Kidney tubule cell (primary cell): Measurements from ENCODE around the gene NIPAL3.
A peak's percentile ranks its signal among the peaks of the same experiment; 100 is the strongest.

ENCODE experiments used
- DNase-seq: peaks from one replicate; pipeline ENCODE4 v3.0.0-alpha.2; 2018; ENCODE audit warnings: low spot score

Gene NIPAL3

DNA sequence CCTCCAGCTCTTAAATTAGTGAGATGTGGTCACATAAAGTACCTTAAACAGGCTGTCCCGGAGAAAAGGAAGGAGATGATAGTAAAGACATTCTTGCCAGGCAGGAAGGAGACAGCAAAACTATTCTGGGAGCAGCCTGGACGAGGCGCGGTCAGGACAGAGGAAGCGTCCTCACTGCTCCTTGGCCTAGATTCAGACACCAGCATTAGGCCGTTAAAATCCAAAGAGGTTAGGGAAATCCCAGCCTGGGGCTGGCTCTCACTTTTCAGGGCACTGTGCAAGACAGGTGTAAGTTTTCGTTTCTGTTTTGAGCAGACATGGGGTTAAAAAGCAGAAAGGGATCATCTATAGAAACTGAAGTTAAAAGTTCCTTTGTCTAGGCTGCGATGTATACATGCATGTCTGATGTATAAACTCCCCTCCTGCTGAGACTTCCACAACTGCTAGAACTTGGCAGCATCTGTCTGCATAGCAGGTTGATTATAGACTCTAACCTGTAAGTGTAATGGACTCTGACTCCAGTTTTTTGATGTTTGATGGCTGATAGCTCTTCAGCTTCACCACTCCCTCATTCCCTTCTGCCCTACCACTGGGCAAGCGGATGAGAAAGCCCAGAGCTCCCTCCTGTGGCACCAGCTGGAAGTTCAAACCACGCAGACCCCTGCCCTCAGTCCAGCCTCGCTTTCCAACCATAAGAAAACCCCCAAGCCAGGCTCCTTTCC is 23.6 kb upstream of the NIPAL3 start:
- peak; percentile 68 for DNase-seq

DNA sequence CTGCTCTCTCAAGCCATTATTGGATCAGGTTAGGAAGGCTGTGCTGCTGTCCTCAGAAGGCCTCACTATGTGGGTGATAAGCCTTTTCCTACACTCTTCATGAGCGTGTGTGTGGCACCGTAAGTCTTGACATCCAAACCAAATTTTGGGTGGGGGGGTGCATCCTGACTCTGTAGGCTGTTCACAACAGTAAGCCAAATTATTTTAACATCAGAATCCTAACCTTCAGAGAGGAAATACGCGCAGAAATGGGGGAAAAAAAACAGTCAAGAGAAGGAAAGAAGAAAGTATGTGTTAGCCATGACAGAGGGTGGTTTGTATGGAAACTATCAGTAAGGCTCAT is 23.0 kb upstream of the NIPAL3 start:
- no peak for DNase-seq

DNA sequence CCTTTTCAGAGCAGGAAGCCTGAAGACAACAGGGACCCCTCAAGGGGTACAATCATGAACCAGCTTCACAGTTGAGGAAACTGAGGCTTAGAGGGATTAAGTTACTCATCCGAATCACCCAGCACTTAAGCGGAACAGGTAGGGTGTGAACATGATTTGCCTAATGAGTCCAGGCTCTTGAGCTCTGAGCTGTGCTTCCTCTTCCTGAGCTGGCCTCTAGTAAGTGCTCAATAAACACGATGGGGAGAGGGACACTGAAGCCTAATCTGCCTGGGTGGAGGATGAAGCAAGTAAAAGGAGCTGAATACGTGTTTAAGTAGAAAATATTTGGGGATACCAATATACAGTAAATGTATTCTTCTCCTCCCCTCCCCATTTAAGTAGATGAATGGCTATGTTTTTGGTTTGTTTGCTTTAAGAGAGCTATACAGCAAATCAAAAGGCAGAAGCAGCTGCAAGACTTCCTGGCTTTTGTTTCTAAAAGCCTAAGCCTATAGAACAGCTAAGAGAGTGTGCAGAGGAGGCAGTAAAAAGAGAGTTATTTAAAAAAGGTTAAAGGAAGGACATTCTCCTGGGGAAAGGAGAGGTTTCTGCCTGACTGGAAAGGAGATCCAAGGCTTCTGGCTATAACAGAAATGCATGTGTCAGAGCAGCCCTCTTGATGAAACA is 22.5 kb upstream of the NIPAL3 start:
- DNase-seq = no peak

DNA sequence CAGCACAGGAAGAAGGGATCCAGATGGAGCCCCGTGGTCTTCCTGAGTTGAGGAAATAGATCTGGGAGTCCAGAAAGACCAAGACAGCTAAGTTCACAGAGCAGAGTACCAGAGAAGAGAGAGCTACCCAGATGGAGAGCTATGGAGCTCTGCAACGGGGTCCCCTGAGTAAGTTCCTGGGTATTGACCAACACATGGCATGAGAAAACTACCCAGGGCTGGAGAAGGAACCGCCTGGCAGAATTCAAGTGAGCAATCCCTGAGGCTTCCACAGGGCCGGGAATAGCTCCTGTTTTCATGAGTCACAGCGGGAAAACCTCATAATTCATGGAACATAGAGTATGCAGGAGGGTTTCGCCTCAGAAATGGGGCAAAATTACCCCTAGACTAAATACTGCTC is 21.7 kb upstream of the NIPAL3 start:
- peak; percentile 83 for DNase-seq

DNA sequence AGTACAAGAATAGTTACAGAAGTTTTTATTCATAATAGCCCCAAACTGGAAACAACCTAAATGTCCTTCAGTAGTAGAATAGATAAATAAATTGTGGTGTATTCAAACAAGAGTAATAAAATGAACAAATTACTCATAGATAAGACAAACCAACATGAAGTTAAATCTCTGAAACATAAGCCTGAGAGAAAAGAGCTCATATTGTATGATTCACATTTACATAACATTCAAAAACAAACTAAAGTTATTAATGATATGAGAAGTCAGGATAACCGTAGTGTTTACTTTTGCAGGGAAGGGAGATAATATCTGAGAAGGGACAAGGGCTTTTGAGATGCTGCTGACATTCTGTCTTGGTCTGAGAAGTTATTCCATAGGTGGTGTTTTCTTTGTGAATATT is 15.5 kb upstream of the NIPAL3 start:
- DNase-seq = no peak

DNA sequence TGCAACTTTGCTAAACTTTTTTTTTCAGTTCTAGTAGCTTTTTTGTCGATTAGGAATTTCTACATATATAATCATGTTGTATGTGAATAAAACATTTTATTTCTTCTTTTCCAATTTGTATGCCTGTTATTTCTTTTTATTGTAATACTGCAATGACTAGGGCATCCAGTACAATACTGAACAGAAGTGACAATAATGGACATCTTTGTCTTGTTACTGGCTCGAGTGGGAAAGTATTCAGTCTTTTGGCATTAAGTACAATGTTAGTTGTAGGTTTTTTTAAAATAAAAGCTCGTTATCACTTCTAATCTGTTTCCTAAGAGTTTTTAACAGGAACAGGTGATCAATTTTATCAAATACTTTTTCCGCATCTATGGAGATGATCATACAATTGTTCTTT is 11.8 kb upstream of the NIPAL3 start:
- DNase-seq = no peak

DNA sequence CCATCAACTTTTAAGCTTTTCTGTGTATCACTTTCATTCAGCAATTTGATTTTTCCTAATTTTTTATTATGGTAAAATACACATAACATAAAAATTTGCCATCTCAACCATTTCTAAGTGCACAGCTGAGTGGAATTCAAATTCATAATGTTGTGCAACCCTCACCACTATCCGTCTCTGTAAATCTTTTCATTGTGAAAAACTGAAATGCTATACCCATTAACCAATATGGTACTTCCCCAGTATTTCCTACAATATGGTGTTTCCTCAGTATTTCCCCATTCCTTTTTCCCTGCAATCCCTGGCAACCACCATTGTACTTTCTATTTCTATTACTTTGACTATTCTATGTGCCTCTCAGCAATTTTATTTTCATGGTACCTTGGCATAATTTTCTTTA is 8.8 kb upstream of the NIPAL3 start:
- DNase-seq = no peak

DNA sequence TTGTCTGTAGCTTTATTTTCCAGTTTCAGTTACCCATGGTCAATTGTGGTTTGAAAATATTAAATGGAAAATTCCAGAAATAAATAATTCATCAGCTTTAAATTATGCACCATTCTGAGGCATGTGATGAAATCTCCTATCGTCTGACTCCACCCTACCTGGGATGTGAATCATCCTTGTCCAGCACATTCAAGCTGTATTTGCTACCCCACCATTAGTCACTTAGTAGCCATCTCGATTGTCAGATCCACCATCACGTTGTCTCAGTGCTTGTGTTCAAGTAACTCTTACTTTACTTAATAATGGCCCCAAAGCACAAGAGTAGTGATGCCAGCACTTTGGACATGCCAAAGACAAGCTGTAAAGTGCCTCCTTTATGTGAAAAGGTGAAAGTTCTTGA is 6.1 kb upstream of the NIPAL3 start:
- peak; percentile 86 for DNase-seq

DNA sequence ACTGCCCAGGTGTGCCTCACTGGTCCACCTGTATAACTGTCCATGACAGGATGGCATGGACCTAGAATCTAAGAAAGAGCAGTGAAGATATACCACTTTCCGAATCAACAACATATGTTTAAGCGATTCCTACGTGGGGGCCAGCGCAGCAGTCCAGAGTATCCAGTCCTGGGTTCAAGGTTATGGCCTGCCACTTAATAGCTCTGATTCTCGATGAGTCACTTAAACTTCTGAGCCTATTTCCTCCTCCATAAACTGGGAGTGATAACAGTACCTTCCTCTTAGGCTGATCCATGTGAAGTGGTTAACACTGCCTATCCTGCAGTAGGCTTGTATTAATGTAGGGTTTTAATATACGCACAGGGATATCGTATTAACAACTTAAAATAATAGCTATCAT is 4.9 kb upstream of the NIPAL3 start:
- peak; percentile 36 for DNase-seq

DNA sequence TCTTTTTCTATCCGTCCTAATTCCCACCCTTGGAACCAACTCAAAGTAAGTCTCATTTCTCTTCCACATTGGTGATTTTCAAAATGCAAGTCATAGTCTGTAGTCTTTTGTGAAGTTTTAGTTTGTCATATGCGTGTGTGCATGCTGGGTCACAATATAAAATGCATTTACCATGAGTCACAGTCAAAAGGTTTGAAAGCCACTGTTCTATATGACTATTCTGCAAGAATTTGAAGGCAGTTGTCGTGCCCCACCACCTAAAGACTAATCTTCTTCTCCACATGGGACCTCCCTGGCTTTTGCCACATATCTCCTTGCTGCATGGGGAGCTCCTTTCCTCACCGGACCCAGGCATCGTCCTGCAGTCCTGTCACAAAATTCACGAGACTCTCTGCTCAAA is 3.6 kb upstream of the NIPAL3 start:
- DNase-seq = peak; percentile 71

DNA sequence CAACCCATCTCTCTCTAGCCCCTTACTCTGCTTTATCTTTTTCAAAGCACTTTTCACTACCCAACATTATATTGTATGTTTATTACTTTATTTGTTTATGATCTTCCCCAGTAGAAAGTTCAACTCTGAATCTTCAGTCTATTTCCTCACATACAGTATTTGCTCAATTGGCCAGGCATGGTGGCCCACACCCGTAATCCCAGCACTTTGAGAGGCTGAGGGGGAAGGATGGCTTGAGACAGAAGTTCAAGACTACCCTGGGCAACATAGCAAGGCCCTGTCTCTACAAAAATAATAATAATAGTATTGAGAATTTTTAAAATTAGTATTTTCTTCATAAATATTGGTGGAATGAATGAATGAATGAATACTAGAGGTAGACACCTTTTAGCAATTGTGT is 3.2 kb upstream of the NIPAL3 start:
- DNase-seq = no peak

DNA sequence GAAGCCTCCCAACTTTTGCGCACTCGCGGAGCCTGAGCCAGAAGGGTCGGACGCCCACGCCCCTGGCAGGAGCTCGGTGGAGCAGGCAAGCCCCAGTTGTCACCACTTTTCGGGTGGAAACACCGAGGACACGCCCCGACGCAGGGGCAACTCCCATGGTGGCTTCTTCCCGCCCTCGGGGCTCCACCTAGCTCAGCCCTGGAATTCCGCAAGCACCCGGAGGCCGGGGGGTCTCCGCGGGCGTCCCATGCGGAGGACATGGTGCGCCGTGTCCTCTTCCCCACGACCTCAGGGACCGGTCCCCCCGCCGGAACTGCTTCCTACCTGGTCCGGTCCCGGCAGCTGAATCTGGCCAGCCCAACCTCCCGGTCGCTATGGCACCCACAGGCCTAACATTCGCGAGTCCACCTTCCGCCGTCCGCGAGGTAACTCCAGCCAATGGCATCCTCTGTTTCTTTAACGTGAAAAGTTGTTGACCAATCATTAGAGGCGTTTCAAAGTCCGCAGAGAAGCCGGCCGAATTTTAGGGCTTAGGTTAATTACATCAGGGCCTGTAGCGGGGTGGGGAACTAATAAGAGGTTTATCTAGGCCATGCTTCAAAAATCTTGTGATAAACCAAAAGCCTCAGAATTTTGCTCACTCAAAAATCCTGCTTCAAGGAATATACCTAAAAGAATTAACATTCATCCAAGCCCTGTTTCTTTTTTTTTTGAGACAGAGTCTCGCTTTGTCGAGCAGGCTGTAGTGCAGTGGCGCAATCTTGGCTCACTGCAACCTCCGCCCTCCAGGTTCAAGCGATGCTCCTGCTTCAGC is 2.0 kb upstream of the NIPAL3 start, which contains the start of gene STPG1:
Gene STPG1, minus strand, starts transcription at position 433 of the 814 bp plus-strand sequence. CDS start 12,394 bp downstream, outside the sequence.
- peak; percentile 94 for DNase-seq

DNA sequence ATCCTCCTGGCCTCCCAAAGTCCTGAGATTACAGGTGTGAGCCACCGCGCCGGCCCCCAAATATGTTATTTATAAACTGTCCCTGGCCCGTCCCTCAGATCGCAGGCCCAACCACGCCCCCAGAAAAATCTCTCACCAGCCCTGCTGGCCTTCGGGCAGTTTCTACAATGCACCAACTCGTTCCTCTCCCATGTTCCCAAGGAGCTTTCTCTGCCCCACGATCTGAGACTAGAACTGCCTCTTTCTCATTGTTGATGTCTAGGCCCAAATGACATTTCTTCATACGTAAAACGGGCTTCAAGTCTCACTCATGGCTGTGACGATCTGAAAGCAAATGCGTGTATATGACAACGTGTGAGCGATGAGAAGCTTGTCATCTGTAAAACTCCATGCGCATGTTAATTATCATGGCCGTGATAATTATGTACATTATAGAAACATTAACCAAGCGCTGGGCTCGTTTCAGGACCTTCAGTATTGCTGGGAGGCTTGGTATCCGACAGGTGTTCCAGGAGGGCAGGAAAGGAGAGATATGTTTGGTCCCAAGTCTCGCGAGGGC is 748 bp upstream of the NIPAL3 start:
- DNase-seq = no peak

DNA sequence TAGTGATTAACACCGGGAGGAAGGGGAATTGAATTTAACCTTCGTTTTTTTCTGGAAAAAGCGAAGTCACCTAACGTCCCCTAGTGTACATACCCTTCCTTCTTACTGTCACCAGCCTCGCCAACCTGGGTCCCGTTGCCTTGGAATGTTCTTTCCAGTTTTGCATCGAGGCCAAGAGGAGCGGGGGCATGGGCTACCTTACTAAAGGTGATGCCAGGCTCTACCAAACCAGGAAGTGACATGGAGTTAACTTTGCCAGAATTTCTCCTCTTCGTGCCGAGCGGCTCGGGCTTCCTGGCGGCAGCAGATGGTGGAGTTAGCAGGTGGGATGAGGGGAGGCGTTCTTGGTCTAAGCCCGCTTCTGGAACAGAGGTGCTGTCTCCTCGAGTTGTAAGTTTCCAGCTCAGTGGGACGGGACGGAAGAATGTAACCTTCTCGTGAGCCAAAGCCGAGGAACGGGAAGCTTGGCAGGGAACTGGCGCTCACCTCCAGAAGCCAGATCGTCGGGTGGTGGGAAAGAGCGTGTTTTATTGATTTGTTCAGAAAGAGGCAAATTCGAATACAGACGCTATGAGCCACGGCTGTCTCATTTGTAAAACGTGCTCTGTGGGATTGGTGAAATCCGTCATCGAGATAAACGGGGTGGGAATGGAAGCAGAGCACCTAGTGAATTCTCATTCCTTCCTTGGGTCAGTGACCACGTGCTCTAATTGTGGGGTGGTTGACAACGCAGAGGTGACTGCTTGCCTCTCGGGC is 486 bp downstream of the NIPAL3 start:
- peak; percentile 51 for DNase-seq

DNA sequence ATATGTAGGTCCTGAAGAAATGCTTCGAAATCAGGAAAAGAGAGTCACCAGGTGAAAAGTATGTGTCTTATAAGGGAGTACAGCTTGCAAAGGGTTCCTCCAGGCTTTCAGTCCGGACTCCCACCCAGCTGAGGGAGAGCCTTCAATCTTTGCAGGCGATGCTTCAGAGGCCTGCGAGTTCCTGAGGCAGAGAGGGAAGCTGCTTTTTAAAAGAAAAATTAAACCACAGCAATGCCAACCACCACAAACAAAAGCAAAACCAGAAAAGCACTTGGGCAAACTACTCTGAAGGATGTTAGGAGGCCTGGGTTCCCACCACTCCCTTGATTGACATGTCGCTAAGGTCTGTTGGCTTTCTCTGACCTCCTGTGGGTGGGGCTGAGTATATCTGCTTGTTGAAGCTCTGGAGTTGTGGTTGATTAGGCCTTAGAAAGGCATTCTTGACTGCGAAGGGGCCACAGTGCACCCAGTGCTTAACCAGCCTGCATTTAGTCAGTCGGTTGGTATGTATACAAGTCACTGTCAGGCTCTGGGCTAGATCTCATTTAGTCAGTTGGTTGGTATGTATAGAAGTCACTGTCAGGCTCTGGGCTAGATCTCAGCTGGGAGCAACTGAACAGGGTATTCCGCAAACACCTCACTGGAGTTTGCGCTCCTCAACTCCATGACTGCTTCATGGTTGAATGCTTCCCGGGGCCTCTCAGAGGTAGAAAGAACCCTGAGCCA is 1.2 kb downstream of the NIPAL3 start:
- peak; percentile 99 for DNase-seq

DNA sequence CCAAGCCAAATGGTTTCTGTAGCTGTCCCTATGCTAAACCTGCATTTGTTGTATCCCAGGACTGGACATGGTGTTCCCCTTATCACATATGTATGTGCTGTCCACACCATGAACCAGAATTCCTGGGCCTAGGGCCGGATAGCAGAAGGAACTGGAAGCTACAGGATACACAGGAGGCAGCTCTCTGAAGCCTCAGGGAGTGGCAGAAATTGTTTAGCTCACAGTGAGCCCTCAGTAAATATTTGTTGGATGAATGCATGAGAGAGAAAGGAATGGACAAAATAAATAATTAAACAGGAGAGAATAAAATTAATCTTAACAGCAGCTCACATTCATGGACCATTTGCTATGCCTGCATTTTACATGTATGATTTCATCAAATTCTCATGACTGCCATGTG is 2.1 kb downstream of the NIPAL3 start:
- peak; percentile 78 for DNase-seq

DNA sequence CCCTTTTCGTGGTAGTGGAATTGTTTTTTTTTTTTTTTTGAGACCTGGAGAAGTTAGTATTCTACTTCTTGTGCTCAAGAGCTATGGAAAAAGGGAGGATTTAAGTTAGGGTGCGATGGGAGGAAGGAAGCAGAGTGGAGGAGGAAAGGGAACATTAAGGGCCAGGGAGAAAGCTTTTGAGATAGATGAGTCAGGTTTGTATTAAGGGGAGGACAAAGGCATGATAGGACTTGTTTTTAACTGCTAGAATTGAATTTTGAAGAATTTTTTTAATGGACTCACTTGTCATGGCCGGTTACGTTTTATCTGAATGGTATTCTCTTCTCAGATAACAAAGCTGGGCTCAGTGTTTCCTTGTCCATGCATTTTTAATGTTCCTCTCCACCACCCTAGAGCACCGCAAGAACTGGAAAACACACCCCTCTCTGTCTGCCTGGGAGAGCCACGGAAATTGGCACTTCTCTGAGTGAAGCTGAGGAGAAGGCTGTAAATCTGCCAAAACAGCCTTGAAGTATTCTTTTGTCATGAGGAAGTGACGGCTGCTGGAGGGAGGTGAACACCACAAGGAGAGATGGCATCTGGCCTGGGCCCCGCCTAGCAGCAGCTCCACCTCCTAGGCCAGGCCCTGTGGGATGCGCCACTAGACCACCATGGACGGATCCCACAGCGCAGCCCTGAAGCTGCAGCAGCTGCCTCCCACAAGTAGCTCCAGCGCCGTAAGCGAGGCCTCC is 3.5 kb downstream of the NIPAL3 start:
- peak; percentile 60 for DNase-seq

DNA sequence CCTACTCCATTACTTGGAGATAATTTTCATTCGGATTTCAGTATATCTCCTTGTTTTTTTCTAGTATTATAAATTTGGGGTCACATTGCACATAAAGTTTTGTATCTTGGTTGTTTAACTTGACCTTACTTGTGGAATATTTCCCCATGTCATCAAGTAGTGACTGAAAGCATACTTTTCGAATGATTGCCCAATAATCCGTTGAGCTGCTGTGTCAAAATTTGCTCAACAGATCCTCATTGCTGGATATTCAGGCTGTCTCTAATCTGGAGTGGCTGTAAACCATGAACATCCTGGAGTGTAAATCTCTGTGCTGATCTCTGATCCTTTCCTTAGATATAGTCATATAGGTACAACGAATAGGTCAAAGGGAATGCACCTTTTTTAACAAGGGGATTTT is 4.9 kb downstream of the NIPAL3 start:
- DNase-seq = no peak

DNA sequence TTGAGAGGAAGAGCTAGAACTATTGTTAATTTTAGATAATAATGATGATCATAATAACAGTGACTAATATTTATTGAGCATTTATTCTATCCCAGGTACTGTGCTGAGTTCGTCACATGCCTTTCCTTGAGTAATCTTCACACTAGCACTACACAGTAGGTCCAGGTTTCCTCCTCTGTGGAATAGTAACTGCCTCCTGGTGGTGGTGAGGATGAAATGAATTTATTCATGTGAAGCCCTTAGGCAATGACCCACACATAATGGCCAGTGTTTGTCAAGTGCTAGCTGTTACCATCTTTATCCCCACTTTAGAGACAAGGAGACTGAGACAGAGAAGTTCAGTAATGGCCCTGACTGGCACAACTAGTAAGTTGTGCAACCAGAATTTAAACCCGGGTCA is 5.9 kb downstream of the NIPAL3 start:
- DNase-seq = no peak

DNA sequence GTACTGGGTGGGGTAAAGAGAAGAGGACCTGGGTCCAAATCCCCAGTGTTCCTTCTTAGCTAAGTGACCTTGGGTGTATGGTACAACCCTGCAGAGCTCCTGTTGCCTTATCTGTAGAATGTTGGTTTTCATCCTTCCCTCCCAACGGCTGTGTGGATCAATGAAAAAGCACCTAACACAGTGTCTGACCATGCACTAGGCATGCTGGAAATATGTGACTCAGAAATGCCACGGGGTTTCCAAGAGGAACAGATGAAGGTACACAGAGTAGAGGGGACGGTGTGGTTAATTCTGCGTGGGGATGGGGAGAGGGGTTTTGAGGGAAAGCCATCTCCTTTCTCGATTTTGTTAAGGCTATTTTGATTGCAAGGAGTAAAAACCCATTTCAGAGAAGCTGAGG is 8.6 kb downstream of the NIPAL3 start:
- DNase-seq = no peak

DNA sequence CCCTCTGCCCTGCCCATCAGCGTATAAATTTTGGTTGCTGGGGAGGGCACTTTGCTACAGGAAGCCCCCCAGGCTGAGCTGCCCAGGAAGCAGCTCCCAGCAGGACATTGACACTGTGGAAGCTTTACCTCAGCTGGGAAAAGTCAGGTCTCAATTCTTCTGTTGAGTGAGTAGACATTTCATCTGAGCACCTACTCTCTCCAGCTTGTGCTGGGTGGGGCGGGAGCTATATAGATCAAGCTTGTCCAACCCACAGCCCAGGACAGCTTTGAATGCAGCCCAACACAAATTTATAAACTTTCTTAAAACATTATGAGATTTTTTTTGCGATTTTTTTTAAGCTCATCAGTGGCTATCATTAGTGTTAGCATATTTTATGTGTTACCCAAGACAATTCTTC is 9.4 kb downstream of the NIPAL3 start:
- DNase-seq = no peak
